Left cardiac atrium (tissue), 4 donors: ENCODE measurements around the gene CLTCL1. TPM values are rescaled to one million over a fixed set of nuclear protein-coding genes. Genes with fewer than 3 reads are reported as not detected.
A peak's percentile ranks its signal among the peaks of the same experiment; 100 is the strongest.
"Not testable (repeated sequence)": the region's sequence is repeated elsewhere in the genome, so short reads cannot be mapped to it uniquely, and the experiment has no call there.

ENCODE experiments used
- ATAC-seq, 2 donors: fragments of 200-7000 bp; cut with Tn5 transposase; one replicate each; pipeline ENCODE4 v1.9.1; 2020; ENCODE audit warnings: mild to moderate bottlenecking in 2 of 2, moderate library complexity in 2 of 2
- DNase-seq: peaks from one replicate; pipeline ENCODE4 v3.0.0-alpha.2; 2020
- intact Hi-C, 2 donors: fragments of 100-400 bp; cut with DNase I; formaldehyde crosslinking; loops; one replicate each; pipeline versions ENCODE4 v1.14.1 to v1.15.1; 2022 to 2023
- total RNA-seq, 2 donors: library from RNA; stranded (reverse); fragmentation: NEBNext Ultra II Directional; extraction: Animal tissue kit (Norgen Biotek cat#: 25700); gene quantifications; one replicate each; pipeline ENCODE4 v1.2.1, GENCODE V29; 2021
- donor health status: DM: no; HTN: yes; CAD: no.
- donor health status: DM: no; HTN: yes; CAD: no; lungs with severe emphysema.
- donor health status: DM: yes; HTN: yes; CAD: no.
- donor health status: Dilated cardiomyopathy.

CLTCL1 gene
- total RNA-seq, 2 donors from 2014 or later: 16.0 to 20.5 TPM

- DNase-seq (no peak), ATAC-seq (peak; percentile 23 to 44)
- intact Hi-C loops: no loop called here
Measured at GRCh38 chr22:19203834-19204233, 87.7 kb downstream of the CLTCL1 start.

DNA sequence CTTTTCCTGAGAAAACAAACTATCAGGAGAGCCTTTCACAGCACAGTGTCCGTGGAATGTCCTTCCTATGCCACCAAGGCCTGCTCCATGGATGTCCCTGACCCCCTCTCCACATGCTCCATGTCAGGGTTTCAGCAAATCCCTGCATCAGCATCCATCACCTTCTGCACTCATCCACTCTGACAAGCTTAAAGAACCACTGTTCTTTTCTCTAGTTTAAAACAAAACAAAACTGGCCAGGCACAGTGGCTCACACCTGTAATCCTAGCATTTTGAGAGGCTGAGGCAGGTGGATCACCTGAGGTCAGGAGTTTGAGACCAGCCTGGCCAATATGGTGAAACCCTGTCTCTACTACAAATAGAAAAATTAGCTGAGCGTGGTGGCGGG lies 88.7 kb downstream of the CLTCL1 start:
- ATAC-seq, intact Hi-C loops, DNase-seq: not testable (repeated sequence)

DNA sequence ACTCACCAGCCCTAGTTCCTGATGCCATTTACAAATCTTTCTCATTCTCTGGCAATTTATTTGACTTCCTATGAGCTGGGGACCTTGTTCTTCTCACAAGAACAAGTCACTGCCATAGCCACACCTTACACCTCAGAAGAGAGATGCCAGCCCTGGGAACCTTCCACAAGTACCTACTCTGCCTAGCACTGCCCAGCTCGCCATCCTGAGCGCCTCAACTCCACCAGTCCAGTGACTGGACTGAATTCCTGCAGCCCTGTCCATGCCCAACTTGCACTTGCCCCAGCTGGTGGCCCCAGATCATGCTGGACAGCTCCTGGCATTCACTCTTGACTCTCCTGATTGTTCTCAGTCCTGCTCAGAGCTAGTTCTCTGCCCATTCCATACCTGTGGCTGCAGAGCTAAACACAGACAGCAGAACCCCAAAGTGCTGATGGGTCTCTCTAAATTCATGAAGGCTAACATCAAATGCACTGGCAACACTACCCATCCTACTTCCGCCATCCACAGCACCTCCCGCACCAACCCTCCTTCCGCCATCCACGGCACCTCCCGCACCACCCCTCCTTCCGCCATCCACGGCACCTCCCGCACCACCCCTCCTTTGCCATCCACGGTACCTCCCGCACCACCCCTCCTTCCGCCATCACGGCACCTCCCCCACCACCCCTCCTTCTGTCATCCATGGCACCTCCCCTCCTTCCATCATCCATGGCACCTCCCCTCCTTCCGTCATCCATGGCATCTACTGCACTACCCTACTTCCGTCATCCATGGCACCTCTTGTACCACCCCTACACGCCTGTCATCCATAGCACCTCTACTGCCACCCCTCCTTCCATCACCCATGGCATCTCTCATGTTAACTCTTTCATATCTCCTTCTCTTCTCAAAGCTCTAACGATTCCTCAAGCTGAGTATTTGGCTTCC lies 89.4 kb downstream of the CLTCL1 start:
- DNase-seq (no peak), ATAC-seq (peak in 1 of 2 donors; percentile 47)
- intact Hi-C loops: no loop called here

DNA sequence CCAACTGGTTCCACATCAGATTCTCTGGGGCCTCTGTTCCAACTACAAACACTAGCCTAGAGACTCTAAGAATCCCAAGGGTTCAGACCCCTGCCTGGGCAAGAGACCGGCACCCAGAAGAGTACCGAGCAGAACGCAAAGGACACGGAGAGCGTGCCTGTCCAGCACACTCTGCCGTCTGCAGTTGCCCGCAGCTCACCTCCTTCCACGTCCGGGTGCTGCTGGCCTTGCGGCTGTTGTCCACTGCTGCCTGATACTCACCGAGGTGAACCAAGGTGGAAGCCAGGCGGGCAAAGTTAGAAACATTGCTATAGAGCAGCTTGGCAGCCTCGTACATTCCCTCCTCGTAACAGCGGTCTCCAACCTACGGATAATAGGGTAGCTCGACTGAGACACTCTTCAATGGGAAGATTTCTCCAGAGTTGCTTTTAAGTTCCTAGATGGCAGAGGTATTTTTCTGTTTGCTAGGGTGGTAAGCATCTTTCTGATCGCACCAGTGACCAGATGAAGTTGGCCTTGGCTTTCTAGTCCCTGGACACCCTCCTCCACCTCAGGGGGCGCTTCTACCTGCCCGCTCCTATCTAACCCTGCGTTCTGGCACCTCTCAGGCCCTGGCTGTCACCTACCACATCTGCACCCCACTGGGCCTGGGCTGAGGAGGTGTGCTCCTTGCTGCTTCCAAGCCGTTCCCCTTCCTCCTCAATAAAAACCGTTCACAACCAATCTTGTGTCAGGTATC lies 90.2 kb downstream of the CLTCL1 start:
- no peak for ATAC-seq
- DNase-seq: no peak
- intact Hi-C loops: no loop called here

DNA sequence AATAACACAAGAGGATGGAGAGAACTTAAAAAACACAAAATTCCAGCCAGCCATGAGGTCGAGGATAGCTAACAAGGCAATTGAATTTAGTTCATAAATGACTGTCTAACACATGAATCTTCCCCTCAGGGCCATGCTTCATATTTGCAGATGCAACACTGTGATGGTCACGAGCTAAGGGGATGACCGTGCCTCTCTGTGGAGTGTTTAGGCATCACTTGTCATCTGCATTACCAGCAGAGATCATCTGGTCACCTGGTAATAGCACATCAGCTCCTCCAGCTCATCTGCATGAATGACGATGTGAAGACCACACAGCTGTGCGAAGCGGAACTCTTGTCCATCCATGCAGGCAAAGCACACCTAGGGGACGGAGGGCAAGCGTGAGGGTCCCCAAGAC lies 92.0 kb downstream of the CLTCL1 start:
- ATAC-seq: no peak
- intact Hi-C loops: no loop called here
- no peak for DNase-seq

DNA sequence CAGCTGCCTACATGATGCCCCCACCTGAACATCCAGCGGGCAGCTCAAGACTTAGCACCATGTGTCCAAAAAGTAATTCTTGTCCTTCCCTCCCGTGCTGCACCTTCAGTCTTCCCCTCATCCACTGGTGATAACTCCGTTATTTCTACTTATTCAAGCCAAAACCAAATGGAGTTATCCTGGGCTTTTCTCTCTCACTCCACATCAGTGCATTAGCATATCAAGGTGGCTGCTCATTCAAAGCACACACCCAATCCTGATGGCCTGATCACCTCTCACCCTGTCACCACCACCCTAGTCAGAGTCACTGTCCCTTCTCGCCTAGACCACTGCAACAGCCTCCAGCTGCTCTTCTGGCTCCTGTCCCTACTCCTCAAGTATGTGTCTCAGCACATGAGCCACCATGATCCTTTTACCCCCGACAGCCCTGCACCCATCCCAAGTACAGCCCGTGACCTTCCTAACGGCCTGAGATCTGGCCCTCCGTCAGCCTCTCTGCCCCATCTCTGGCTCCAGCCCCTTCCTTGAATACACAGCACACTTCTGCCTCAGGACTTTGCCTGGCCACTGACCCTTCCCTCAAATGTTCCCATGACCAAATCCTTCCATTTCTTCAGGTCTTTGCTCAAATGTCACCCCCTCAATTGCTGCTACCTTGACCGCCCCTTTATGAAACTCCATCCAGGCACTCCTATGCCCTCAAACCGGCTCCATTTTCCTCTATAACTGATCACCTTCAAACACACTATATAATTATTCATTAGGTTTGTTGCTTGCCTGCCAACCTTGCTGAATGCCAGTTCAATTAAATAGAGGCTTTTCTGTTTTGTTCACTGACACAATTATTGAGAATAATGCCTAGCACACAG lies 93.3 kb downstream of the CLTCL1 start:
- DNase-seq (no peak), ATAC-seq (no peak)
- intact Hi-C loops: no loop called here

DNA sequence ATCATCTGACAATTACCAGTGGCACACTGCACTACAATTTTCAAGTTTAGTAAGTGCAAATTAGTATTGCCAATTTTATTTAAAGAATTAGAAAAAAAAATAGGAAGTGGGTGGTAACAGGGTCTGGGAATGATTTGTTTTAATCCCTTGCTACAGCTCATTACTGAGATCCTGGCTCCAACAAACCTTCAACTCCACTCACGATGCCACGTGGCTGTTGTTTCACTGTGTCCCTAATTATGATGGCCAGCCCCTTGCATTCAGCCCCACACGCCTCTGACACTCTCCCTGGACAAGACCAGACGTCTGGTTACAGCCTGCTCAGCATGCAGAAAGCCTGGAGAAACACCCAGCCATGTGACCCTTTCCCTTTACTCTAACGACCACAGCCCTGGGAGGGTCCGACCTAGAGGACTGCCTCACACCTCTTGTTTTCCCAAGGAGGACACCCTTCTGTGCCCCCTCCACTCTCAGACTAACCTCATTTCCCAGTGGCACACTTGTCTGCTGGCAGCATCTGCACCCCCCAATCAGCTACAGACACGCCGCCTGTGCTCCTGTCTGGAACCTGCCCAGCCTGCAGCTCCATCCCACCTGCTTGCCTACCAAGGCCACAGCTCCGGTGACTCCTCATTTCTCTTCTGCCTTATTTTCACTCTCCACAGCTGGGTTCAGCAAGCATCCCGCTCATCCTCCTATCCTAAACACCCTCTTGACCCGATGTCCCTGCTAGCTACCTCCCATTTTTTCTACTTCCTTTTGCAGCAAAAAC lies 94.5 kb downstream of the CLTCL1 start:
- intact Hi-C loops: no loop called here
- no peak for DNase-seq
- ATAC-seq: no peak

DNA sequence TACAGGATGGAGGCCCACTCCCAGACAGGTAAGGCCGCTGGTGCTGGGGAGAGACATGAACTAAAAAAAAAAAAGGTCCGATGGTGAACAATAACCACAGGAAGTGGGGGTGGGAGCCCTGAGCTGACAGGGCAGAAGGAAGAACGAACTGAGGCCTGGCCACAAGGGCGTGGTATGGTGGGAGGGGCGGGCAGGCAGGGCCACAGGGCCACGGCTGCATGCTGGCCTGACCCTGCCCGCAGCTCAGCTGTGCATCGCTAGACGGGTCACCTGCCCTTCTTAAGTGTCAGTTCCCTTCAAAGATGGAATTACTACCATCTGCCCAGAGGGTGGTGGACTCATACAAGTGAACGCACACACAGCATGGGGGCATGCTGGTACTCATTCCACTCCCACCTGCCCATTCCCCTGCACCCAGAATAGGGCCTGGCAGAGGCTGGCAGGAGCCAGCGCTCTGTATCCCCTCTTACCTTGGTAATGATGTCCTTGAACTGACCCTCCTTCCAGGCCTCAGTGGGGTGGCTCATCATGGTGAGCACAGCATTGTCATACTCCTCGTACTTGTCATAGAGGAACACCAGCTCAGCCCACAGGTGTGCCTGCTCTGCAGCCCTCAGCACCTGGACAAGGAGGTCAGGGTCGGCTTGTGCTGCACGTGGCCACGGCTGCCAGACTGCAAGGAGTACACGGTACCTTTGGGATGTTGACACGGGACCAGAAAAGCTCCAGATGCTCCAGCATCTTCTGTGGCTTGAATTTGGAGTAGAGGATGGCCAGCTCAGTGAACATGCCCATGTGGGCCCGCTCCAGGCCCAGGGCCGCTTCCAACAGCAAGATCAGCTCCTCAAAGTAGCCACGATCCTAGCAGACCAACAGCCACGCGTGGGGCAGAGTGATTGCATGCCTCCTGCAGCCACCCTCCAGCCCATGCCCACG lies 95.5 kb downstream of the CLTCL1 start:
- no peak for ATAC-seq
- intact Hi-C loops: no loop called here

DNA sequence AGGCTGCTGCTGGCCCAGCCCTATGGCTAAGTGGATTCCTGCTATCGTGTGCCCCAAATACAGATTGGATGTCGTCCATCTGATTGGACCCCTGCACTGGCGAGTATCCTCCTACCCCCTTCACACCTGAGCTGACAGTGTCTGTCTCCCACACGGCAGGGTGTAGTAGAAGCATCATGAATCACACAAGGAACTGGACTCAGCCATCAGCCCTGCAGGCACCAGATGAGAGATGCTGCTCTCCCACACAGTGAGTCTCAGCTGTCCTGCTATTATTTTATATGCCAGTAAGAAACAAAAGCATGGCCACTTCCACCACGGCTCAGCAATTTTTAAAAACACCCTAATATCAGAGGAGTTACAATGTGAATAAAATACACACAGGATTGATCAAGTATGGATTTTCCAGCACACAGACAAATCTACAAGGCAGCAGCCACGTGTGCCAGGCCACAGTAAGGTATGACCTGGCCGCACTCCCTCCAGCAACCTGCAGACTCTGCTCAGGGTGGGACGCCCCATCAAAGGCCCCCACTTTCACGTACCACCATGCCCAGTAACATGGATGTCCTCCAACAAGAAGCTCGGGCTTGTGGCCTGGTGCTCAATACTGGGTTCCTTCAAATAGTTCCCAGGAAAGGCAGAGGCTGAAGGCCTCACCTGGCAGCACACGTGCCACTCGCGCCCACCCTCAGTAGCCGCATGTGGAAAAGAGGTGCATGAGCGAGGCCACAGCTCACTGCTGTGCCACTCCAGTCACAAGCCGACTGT lies 96.6 kb downstream of the CLTCL1 start:
- no peak for ATAC-seq
- intact Hi-C loops: no loop called here
- DNase-seq: no peak

More for the DNA sequence above, 95.5 kb downstream of the CLTCL1 start:
- no peak for DNase-seq

GRCh38 chr22:19193879-19194278 lies 97.6 kb downstream of the CLTCL1 start:
- intact Hi-C loops: no loop called here
- DNase-seq: no peak
- ATAC-seq: no peak

- DNase-seq (no peak), ATAC-seq (no peak)
- intact Hi-C loops: no loop called here
Measured at GRCh38 chr22:19187716-19188563, 103.6 kb downstream of the CLTCL1 start.

DNA sequence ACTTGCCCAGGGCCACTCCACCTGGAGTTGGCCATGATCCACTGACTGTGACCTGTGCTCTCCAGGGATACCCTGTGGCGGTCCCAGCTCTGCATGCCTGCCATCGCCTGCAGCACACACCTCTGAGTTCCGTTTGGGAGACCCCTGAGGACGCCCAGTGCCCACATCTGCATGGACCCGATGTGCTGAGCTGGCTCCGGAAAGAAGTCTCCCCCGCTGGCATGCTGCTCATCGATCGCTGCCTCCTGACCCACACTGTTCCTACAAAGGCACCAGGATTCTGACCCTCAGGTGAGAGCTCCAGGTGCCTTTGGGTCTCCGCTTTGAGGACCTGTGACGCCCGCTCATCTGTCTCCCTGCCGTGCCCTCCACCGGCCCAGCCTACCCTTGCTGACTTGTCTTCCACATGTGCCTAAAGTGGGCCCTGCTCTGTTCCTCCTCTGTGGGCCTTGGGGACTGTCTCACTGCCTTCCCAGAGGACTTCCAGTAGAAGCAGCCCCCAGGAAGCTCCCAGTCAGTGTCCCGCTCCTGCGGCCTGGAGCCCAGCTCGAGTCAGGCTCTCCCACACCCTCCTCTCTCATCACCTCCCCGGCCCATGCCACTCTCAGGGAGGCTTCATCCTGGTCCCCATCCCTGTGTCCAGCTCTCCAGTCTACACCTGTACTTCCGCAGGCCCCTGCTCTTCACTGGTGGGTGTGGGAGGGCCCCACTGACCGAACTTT lies 107.1 kb downstream of the CLTCL1 start:
- DNase-seq: no peak

GRCh38 chr22:19183216-19183615 lies 108.3 kb downstream of the CLTCL1 start:
- no peak for ATAC-seq
- intact Hi-C loops: no loop called here
- DNase-seq: no peak

More for the DNA sequence above, 107.1 kb downstream of the CLTCL1 start:
- intact Hi-C loops: no loop called here
- no peak for ATAC-seq

DNA sequence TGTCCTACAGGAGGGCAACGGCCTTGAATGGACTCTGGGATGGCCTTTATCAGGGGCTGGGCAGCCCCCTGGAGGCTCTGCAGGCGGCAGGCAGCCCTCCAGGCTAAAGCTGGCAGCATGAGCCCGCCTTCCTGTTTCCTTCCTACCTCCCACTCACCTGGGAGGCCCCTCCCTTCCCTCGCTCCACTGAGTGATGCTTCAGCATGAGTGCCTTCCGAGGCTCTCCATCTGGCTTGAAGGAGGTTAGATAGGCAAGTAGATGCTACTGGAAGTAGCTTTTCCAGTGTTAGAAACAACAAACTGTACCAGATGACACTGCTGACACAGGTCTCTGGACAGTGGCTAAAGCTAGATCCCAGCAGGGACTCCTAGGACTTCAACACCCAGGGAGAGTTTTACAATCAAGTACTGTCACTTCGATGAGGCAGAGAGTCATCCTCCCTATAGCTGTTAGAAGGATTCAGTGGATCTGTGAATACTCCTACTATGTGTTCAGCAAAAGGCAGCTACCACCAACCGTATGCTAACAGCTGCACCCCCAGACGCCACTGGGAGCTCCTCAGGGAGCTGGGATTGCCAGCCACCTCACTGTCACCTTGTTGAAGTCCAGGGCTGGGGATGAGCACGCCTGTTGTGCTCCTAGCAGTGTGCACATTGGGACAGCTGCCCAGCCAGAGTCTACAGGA lies 108.9 kb downstream of the CLTCL1 start:
- intact Hi-C loops: no loop called here
- DNase-seq (no peak), ATAC-seq (no peak)
